HepG2 (cell line): ENCODE measurements around the gene ARSJ. TPM values are rescaled to one million over a fixed set of nuclear protein-coding genes. Genes with fewer than 3 reads are reported as not detected.

Source experiments
- ELF1 ChIP-seq: sonication (generic); formaldehyde crosslinking; IDR thresholded peaks from 2 replicates; pipeline ENCODE4 v1.4.0; 2020; ENCODE audit warnings: missing genetic modification reagents
- KDM3A ChIP-seq: IDR thresholded peaks from 2 replicates; pipeline ENCODE4 v1.6.1; 2018; ENCODE audit warnings: low read depth, missing compliant biosample characterization
- MAZ ChIP-seq, 2 experiments: sonication (generic) in 1 of 2; formaldehyde crosslinking in 1 of 2; IDR thresholded peaks; 2 replicates each; pipeline versions ENCODE4 v1.5.0 to v1.6.1; 2012 to 2020; ENCODE audit warnings: low read depth in 2 of 2, mild to moderate bottlenecking in 2 of 2, borderline replicate concordance in 1 of 2, improper control_type of control experiment in 1 of 2, low read length in 1 of 2, missing genetic modification reagents in 1 of 2, moderate library complexity in 1 of 2
- POLR2AphosphoS5 ChIP-seq: IDR thresholded peaks from 2 replicates; pipeline ENCODE4 v1.6.1; 2012; ENCODE audit warnings: low read depth, low read length
- SMARCE1 ChIP-seq: fragments of 450-650 bp; IDR thresholded peaks from 2 replicates; pipeline ENCODE4 v1.6.1; 2017; ENCODE audit warnings: borderline replicate concordance
- XBP1 ChIP-seq: sonication (generic); formaldehyde crosslinking; IDR thresholded peaks from 2 replicates; pipeline ENCODE4 v1.5.0; 2020; ENCODE audit warnings: missing genetic modification reagents
- ZNF230 ChIP-seq: sonication (generic); formaldehyde crosslinking; IDR thresholded peaks from 2 replicates; pipeline ENCODE4 v1.4.0; 2020; ENCODE audit warnings: mild to moderate bottlenecking, missing genetic modification reagents
- ZNF724P ChIP-seq: sonication (generic); formaldehyde crosslinking; IDR thresholded peaks from 2 replicates; pipeline ENCODE4 v1.8.0; 2022; ENCODE audit warnings: missing genetic modification reagents, borderline replicate concordance
- polyA plus RNA-seq, 8 experiments: library from polyadenylated mRNA; depleted of rRNA in 3 of 8; stranded (reverse) in 7 of 8; unstranded in 1 of 8; fragments of >200 nt; fragmentation: Illumina TruSeq in 4 of 8; extraction: Trizol in 4 of 8; gene quantifications; 2 replicates each; pipeline versions ENCODE4 v1.2.1 to v1.2.3, GENCODE V29; 2011 to 2016; ENCODE audit warnings: low read depth in 4 of 8, missing spikeins in 1 of 8, mixed read lengths in 1 of 8; ENCODE audit not compliant: insufficient read depth in 1 of 8
- total RNA-seq, 5 experiments: library from RNA; depleted of rRNA; stranded (reverse); fragments of >200 nt; fragmentation: Illumina TruSeq; extraction: Trizol; gene quantifications; 2 replicates each; pipeline ENCODE4 v1.2.3, GENCODE V29; 2016; ENCODE audit warnings: low read depth in 1 of 5
- TF ChIP-seq, protein P1 (sequence below): sonication (generic); formaldehyde crosslinking; IDR thresholded peaks from 2 replicates; pipeline ENCODE4 v1.8.0; 2022; ENCODE audit warnings: missing genetic modification reagents, mild to moderate bottlenecking, borderline replicate concordance
- TF ChIP-seq, protein P2 (sequence below): IDR thresholded peaks from 2 replicates; pipeline ENCODE4 v1.6.1; 2016; ENCODE audit warnings: missing genetic modification reagents, missing compliant biosample characterization
- TF ChIP-seq, protein P3 (sequence below): sonication (generic); formaldehyde crosslinking; IDR thresholded peaks from 2 replicates; pipeline ENCODE4 v1.4.0; 2020; ENCODE audit warnings: low read depth, mild to moderate bottlenecking, missing genetic modification reagents
- TF ChIP-seq, protein P4 (sequence below): sonication (generic); formaldehyde crosslinking; conservative IDR thresholded peaks from 2 replicates; pipeline ENCODE4 v1.8.1; 2023; ENCODE audit warnings: missing genetic modification reagents
- TF ChIP-seq, protein P5 (sequence below): sonication (generic); formaldehyde crosslinking; conservative IDR thresholded peaks from 2 replicates; pipeline ENCODE4 v1.4.0; 2020; ENCODE audit warnings: missing genetic modification reagents
- TF ChIP-seq, protein P6 (sequence below): sonication (generic); formaldehyde crosslinking; conservative IDR thresholded peaks from 2 replicates; pipeline ENCODE4 v1.8.0; 2022; ENCODE audit warnings: missing genetic modification reagents
- TF ChIP-seq, protein P7 (sequence below): sonication (generic); formaldehyde crosslinking; IDR thresholded peaks from 2 replicates; pipeline ENCODE4 v1.4.0; 2020; ENCODE audit warnings: mild to moderate bottlenecking, missing genetic modification reagents
- TF ChIP-seq, protein P8 (sequence below): sonication (generic); formaldehyde crosslinking; IDR thresholded peaks from 2 replicates; pipeline ENCODE4 v1.5.0; 2020; ENCODE audit warnings: missing genetic modification reagents

Gene ARSJ
- total and polyA plus RNA-seq, 2 of the 13 experiments (the other 11 are each of a cell fraction or from before 2014, with no cell fraction given) = not detected

DNA sequence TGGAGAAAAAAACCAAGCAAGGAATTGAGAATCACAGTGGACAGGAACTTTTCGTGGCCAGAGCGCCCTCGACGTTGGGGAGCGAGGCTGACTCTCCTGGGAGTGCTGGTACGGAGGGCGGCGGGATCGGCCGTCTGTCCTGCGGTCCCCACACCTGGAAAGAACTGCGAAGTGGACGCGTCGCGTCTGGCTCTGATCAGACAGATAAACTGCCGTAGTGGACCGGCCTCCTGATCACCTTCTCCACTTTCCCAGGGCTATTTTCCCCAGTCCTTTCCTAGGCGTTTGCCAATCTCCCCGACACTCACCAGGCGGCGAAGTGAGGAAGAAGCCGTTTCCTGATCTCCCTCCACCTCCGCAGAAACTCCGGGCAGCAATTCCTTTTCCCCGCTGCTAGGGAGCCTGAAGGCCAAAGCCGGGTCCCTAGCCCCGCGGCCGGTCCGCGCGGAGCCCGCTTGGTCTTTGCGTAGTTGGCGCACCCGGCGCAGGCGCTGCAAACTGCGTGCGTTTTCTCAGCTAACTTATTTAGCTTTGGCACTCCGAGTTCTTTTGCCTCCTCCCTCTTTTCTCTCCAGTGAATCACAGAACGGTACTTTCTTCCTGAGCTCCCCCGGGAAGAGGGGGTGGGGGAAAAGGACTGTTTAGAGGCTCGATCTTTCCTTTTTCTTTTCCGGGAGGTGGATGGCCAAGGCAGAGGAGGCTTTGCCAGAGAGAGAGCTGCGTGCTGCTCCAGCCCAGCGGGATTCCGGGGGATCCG is at the start of gene ARSJ (continued):
- TF ChIP-seq, protein P1, sequence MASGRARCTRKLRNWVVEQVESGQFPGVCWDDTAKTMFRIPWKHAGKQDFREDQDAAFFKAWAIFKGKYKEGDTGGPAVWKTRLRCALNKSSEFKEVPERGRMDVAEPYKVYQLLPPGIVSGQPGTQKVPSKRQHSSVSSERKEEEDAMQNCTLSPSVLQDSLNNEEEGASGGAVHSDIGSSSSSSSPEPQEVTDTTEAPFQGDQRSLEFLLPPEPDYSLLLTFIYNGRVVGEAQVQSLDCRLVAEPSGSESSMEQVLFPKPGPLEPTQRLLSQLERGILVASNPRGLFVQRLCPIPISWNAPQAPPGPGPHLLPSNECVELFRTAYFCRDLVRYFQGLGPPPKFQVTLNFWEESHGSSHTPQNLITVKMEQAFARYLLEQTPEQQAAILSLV = no peak
- TF ChIP-seq, protein P2, sequence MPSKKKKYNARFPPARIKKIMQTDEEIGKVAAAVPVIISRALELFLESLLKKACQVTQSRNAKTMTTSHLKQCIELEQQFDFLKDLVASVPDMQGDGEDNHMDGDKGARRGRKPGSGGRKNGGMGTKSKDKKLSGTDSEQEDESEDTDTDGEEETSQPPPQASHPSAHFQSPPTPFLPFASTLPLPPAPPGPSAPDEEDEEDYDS (CRISPR knock-in tag) = no peak
- TF ChIP-seq POLR2AphosphoS5 (no peak), SMARCE1 (no peak), ZNF230 (no peak), MAZ (IDR thresholded peaks at IDR 0.05; ENCODE audit: borderline replicate concordance, low read depth, low read length) (no peak), MAZ (CRISPR knock-in tag; IDR thresholded peaks at IDR 0.05; ENCODE audit: low read depth) (no peak), KDM3A (CRISPR knock-in tag) (no peak), ELF1 (CRISPR knock-in tag) (no peak), ZNF724P (no peak), XBP1 (no peak)
- TF ChIP-seq, protein P3, sequence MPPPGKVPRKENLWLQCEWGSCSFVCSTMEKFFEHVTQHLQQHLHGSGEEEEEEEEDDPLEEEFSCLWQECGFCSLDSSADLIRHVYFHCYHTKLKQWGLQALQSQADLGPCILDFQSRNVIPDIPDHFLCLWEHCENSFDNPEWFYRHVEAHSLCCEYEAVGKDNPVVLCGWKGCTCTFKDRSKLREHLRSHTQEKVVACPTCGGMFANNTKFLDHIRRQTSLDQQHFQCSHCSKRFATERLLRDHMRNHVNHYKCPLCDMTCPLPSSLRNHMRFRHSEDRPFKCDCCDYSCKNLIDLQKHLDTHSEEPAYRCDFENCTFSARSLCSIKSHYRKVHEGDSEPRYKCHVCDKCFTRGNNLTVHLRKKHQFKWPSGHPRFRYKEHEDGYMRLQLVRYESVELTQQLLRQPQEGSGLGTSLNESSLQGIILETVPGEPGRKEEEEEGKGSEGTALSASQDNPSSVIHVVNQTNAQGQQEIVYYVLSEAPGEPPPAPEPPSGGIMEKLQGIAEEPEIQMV (CRISPR knock-in tag) = no peak
- TF ChIP-seq, protein P4, sequence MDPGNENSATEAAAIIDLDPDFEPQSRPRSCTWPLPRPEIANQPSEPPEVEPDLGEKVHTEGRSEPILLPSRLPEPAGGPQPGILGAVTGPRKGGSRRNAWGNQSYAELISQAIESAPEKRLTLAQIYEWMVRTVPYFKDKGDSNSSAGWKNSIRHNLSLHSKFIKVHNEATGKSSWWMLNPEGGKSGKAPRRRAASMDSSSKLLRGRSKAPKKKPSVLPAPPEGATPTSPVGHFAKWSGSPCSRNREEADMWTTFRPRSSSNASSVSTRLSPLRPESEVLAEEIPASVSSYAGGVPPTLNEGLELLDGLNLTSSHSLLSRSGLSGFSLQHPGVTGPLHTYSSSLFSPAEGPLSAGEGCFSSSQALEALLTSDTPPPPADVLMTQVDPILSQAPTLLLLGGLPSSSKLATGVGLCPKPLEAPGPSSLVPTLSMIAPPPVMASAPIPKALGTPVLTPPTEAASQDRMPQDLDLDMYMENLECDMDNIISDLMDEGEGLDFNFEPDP (CRISPR knock-in tag) = no peak
- TF ChIP-seq, protein P5, sequence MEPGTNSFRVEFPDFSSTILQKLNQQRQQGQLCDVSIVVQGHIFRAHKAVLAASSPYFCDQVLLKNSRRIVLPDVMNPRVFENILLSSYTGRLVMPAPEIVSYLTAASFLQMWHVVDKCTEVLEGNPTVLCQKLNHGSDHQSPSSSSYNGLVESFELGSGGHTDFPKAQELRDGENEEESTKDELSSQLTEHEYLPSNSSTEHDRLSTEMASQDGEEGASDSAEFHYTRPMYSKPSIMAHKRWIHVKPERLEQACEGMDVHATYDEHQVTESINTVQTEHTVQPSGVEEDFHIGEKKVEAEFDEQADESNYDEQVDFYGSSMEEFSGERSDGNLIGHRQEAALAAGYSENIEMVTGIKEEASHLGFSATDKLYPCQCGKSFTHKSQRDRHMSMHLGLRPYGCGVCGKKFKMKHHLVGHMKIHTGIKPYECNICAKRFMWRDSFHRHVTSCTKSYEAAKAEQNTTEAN = no peak
- TF ChIP-seq, protein P6, sequence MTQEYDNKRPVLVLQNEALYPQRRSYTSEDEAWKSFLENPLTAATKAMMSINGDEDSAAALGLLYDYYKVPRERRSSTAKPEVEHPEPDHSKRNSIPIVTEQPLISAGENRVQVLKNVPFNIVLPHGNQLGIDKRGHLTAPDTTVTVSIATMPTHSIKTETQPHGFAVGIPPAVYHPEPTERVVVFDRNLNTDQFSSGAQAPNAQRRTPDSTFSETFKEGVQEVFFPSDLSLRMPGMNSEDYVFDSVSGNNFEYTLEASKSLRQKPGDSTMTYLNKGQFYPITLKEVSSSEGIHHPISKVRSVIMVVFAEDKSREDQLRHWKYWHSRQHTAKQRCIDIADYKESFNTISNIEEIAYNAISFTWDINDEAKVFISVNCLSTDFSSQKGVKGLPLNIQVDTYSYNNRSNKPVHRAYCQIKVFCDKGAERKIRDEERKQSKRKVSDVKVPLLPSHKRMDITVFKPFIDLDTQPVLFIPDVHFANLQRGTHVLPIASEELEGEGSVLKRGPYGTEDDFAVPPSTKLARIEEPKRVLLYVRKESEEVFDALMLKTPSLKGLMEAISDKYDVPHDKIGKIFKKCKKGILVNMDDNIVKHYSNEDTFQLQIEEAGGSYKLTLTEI (CRISPR knock-in tag) = no peak
- TF ChIP-seq, protein P7, sequence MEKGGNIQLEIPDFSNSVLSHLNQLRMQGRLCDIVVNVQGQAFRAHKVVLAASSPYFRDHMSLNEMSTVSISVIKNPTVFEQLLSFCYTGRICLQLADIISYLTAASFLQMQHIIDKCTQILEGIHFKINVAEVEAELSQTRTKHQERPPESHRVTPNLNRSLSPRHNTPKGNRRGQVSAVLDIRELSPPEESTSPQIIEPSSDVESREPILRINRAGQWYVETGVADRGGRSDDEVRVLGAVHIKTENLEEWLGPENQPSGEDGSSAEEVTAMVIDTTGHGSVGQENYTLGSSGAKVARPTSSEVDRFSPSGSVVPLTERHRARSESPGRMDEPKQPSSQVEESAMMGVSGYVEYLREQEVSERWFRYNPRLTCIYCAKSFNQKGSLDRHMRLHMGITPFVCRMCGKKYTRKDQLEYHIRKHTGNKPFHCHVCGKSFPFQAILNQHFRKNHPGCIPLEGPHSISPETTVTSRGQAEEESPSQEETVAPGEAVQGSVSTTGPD (CRISPR knock-in tag) = no peak
- TF ChIP-seq, protein P8, sequence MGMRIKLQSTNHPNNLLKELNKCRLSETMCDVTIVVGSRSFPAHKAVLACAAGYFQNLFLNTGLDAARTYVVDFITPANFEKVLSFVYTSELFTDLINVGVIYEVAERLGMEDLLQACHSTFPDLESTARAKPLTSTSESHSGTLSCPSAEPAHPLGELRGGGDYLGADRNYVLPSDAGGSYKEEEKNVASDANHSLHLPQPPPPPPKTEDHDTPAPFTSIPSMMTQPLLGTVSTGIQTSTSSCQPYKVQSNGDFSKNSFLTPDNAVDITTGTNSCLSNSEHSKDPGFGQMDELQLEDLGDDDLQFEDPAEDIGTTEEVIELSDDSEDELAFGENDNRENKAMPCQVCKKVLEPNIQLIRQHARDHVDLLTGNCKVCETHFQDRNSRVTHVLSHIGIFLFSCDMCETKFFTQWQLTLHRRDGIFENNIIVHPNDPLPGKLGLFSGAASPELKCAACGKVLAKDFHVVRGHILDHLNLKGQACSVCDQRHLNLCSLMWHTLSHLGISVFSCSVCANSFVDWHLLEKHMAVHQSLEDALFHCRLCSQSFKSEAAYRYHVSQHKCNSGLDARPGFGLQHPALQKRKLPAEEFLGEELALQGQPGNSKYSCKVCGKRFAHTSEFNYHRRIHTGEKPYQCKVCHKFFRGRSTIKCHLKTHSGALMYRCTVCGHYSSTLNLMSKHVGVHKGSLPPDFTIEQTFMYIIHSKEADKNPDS = no peak
